Activated CD4-positive, alpha-beta T cell treated with anti-CD3 and anti-CD28 coated beads, Interleukin-2, amount 10 ng/mL, durations not matched to agents 24 days and 14 days (primary cell): ENCODE data around the gene MAD2L2. TPM values are rescaled to one million over a fixed set of nuclear protein-coding genes. Genes with fewer than 3 reads are reported as not detected.
"Not testable (repeated sequence)": the region's sequence is repeated elsewhere in the genome, so short reads cannot be mapped to it uniquely, and the experiment has no call there.

Source experiments
- DNase-seq: peaks from one replicate; pipeline ENCODE4 v3.0.0; 2022
- H3K27ac Mint-ChIP-seq: one replicate; pipeline ENCODE4 v1.8.0; 2022; ENCODE audit warnings: mild to moderate bottlenecking, mixed read lengths
- H3K27me3 Mint-ChIP-seq: one replicate; pipeline ENCODE4 v1.8.0; 2022; ENCODE audit warnings: mixed read lengths
- H3K36me3 Mint-ChIP-seq: one replicate; pipeline ENCODE4 v1.8.0; 2022; ENCODE audit warnings: low read depth, mild to moderate bottlenecking, mixed read lengths
- H3K4me1 Mint-ChIP-seq: one replicate; pipeline ENCODE4 v1.8.0; 2021; ENCODE audit warnings: mixed read lengths
- H3K4me3 Mint-ChIP-seq: one replicate; pipeline ENCODE4 v1.8.0; 2022; ENCODE audit warnings: mild to moderate bottlenecking, moderate library complexity, mixed read lengths
- H3K9me3 Mint-ChIP-seq: one replicate; pipeline ENCODE4 v1.8.0; 2021; ENCODE audit warnings: mixed read lengths
- intact Hi-C: fragments of 100-400 bp; cut with micrococcal nuclease; formaldehyde crosslinking; loops from one replicate; pipeline ENCODE4 v1.15.1; 2023
- total RNA-seq: library from RNA; stranded (reverse); gene quantifications from 2 replicates; pipeline ENCODE4 v1.2.3, GENCODE V29; 2022

The MAD2L2 gene
- total RNA-seq, 1 donor from 2014 or later, result 80.1 TPM

- Mint-ChIP-seq H3K4me3 (peak overlapping the region; percentile 35), H3K36me3 (no peaks in the 10 kb centered on the region), H3K4me1 (peaks cover 10% of the 10 kb centered on the region), H3K9me3 (no peaks in the 10 kb centered on the region), H3K27ac (no peak overlapping the region), H3K27me3 (peaks cover 21% of the 10 kb centered on the region)
- intact Hi-C loops, result loop anchor here (1.0 to 2.0 kb wide), 2 partner anchors 61 to 70 kb away; no protein-coding TSS in a partner anchor
- no peak for DNase-seq
These were observed 31.2 kb downstream of the MAD2L2 start for GRCh38 chr1:11649624-11650330.

- no peak overlapping the region for H3K27ac Mint-ChIP-seq
- H3K4me1 Mint-ChIP-seq, result peaks cover 10% of the 10 kb centered on the region
- H3K4me3 Mint-ChIP-seq, result no peak overlapping the region
- no peak for DNase-seq
- no peaks in the 10 kb centered on the region for H3K36me3 Mint-ChIP-seq
- intact Hi-C loops, result no loop called here
- H3K27me3 Mint-ChIP-seq, result peaks cover 21% of the 10 kb centered on the region
- H3K9me3 Mint-ChIP-seq, result no peaks in the 10 kb centered on the region
These were observed 31.7 kb downstream of the MAD2L2 start for GRCh38 chr1:11649237-11649623.

GRCh38 chr1:11648732-11649158 is 32.2 kb downstream of the MAD2L2 start:
- Mint-ChIP-seq H3K4me1 (peaks cover 10% of the 10 kb centered on the region), H3K4me3 (peak overlapping the region; percentile 58), H3K27me3 (peaks cover 21% of the 10 kb centered on the region), H3K9me3 (no peaks in the 10 kb centered on the region), H3K27ac (no peak overlapping the region), H3K36me3 (no peaks in the 10 kb centered on the region)
- peak; percentile 86 for DNase-seq
- intact Hi-C loops, result no loop called here

GRCh38 chr1:11648039-11648438 is 32.9 kb downstream of the MAD2L2 start:
- Mint-ChIP-seq H3K27me3 (peaks cover 21% of the 10 kb centered on the region), H3K36me3 (no peaks in the 10 kb centered on the region), H3K4me1 (peaks cover 10% of the 10 kb centered on the region), H3K27ac (no peak overlapping the region), H3K9me3 (no peaks in the 10 kb centered on the region), H3K4me3 (no peak overlapping the region)
- intact Hi-C loops, result no loop called here
- no peak for DNase-seq

GRCh38 chr1:11647333-11647732 is 33.6 kb downstream of the MAD2L2 start:
- Mint-ChIP-seq H3K4me3 (no peak overlapping the region), H3K4me1 (peaks cover 11% of the 10 kb centered on the region), H3K36me3 (no peaks in the 10 kb centered on the region), H3K9me3 (no peaks in the 10 kb centered on the region), H3K27me3 (peaks cover 22% of the 10 kb centered on the region), H3K27ac (no peak overlapping the region)
- DNase-seq, result no peak
- intact Hi-C loops, result no loop called here

GRCh38 chr1:11646317-11646716 is 34.6 kb downstream of the MAD2L2 start:
- Mint-ChIP-seq H3K27ac (no peak overlapping the region), H3K9me3 (no peaks in the 10 kb centered on the region), H3K4me3 (no peak overlapping the region), H3K4me1 (peaks cover 12% of the 10 kb centered on the region), H3K36me3 (no peaks in the 10 kb centered on the region), H3K27me3 (peaks cover 20% of the 10 kb centered on the region)
- intact Hi-C loops, result no loop called here
- no peak for DNase-seq

- H3K36me3 Mint-ChIP-seq, result no peaks in the 10 kb centered on the region
- intact Hi-C loops, result loop anchor here (1.0 kb wide), 2 partner anchors 309 to 608 kb away; no protein-coding TSS in a partner anchor
- no peak overlapping the region for H3K4me3 Mint-ChIP-seq
- H3K27ac Mint-ChIP-seq, result no peak overlapping the region
- H3K27me3 Mint-ChIP-seq, result peaks cover 16% of the 10 kb centered on the region
- H3K4me1 Mint-ChIP-seq, result peaks cover 8% of the 10 kb centered on the region
- DNase-seq, result peak; percentile 94
- H3K9me3 Mint-ChIP-seq, result no peaks in the 10 kb centered on the region
These were observed 35.2 kb downstream of the MAD2L2 start for GRCh38 chr1:11645670-11646265.

- no peaks in the 10 kb centered on the region for H3K9me3 Mint-ChIP-seq
- no peaks in the 10 kb centered on the region for H3K36me3 Mint-ChIP-seq
- H3K4me1 Mint-ChIP-seq, result peaks cover 7% of the 10 kb centered on the region
- peaks cover 17% of the 10 kb centered on the region for H3K27me3 Mint-ChIP-seq
- intact Hi-C loops, result loop anchor here (1.0 kb wide), 2 partner anchors 309 to 608 kb away; no protein-coding TSS in a partner anchor
- H3K27ac Mint-ChIP-seq, result no peak overlapping the region
- no peak for DNase-seq
- H3K4me3 Mint-ChIP-seq, result no peak overlapping the region
These were observed 35.7 kb downstream of the MAD2L2 start for GRCh38 chr1:11645270-11645669.

GRCh38 chr1:11643782-11644181 is 37.2 kb downstream of the MAD2L2 start:
- peaks cover 17% of the 10 kb centered on the region for H3K27me3 Mint-ChIP-seq
- intact Hi-C loops, result loop anchor here (5.0 kb wide), 1 partner anchor 321 kb away; no protein-coding TSS in a partner anchor
- no peak overlapping the region for H3K27ac Mint-ChIP-seq
- DNase-seq, result no peak
- no peaks in the 10 kb centered on the region for H3K36me3 Mint-ChIP-seq
- H3K9me3 Mint-ChIP-seq, result no peaks in the 10 kb centered on the region
- no peak overlapping the region for H3K4me3 Mint-ChIP-seq
- H3K4me1 Mint-ChIP-seq, result peaks cover 3% of the 10 kb centered on the region

GRCh38 chr1:11642418-11643017 is 38.4 kb downstream of the MAD2L2 start:
- not testable (repeated sequence) for H3K9me3 Mint-ChIP-seq, H3K4me1 Mint-ChIP-seq, H3K36me3 Mint-ChIP-seq, H3K27ac Mint-ChIP-seq, H3K4me3 Mint-ChIP-seq
- intact Hi-C loops, result loop anchor here (1.0 to 5.0 kb wide), 3 partner anchors 164 to 401 kb away; no protein-coding TSS in a partner anchor
- peak; percentile 91 for DNase-seq
- peaks cover 17% of the 10 kb centered on the region for H3K27me3 Mint-ChIP-seq

- H3K4me1 Mint-ChIP-seq, result peaks cover 2% of the 10 kb centered on the region
- H3K9me3 Mint-ChIP-seq, result no peaks in the 10 kb centered on the region
- intact Hi-C loops, result loop anchor here (1.0 to 5.0 kb wide), 3 partner anchors 164 to 401 kb away; no protein-coding TSS in a partner anchor
- DNase-seq, result no peak
- H3K4me3 Mint-ChIP-seq, result no peak overlapping the region
- no peaks in the 10 kb centered on the region for H3K36me3 Mint-ChIP-seq
- peaks cover 17% of the 10 kb centered on the region for H3K27me3 Mint-ChIP-seq
- no peak overlapping the region for H3K27ac Mint-ChIP-seq
These were observed 39.1 kb downstream of the MAD2L2 start for GRCh38 chr1:11641776-11642305.

- H3K4me3 Mint-ChIP-seq, result no peak overlapping the region
- no peak for DNase-seq
- H3K27me3 Mint-ChIP-seq, result peaks cover 13% of the 10 kb centered on the region
- H3K4me1 Mint-ChIP-seq, result peaks cover 2% of the 10 kb centered on the region
- intact Hi-C loops, result loop anchor here (5.0 kb wide), 1 partner anchor 319 kb away; no protein-coding TSS in a partner anchor
- no peak overlapping the region for H3K27ac Mint-ChIP-seq
- no peaks in the 10 kb centered on the region for H3K9me3 Mint-ChIP-seq
- no peaks in the 10 kb centered on the region for H3K36me3 Mint-ChIP-seq
These were observed 40.0 kb downstream of the MAD2L2 start for GRCh38 chr1:11640944-11641343.

GRCh38 chr1:11640101-11640500 is 40.8 kb downstream of the MAD2L2 start:
- Mint-ChIP-seq H3K4me1 (peaks cover 2% of the 10 kb centered on the region), H3K4me3 (no peak overlapping the region), H3K27ac (no peak overlapping the region), H3K36me3 (no peaks in the 10 kb centered on the region), H3K27me3 (peaks cover 15% of the 10 kb centered on the region), H3K9me3 (no peaks in the 10 kb centered on the region)
- DNase-seq, result no peak
- intact Hi-C loops, result loop anchor here (5.0 kb wide), 1 partner anchor 318 kb away; no protein-coding TSS in a partner anchor

- intact Hi-C loops, result no loop called here
- peaks cover 16% of the 10 kb centered on the region for H3K27me3 Mint-ChIP-seq
- no peak for DNase-seq
- H3K4me3 Mint-ChIP-seq, result no peak overlapping the region
- H3K27ac Mint-ChIP-seq, result no peak overlapping the region
- H3K4me1 Mint-ChIP-seq, result peaks cover 2% of the 10 kb centered on the region
- no peaks in the 10 kb centered on the region for H3K9me3 Mint-ChIP-seq
- H3K36me3 Mint-ChIP-seq, result no peaks in the 10 kb centered on the region
These were observed 41.6 kb downstream of the MAD2L2 start for GRCh38 chr1:11639372-11639771.
